HepG2 (cell line): ENCODE data around the gene SPATA25.

ENCODE experiments used
- EZH2 ChIP-seq: conservative IDR thresholded peaks from 2 replicates; pipeline ENCODE4 v1.6.1; 2012; ENCODE audit warnings: mild to moderate bottlenecking, low read depth, low read length, moderate library complexity
- FOXK2 ChIP-seq: fragments of 450-650 bp; IDR thresholded peaks from 2 replicates; pipeline ENCODE4 v1.6.1; 2016
- NR2F6 ChIP-seq, 2 experiments: IDR thresholded peaks; 2 replicates each; pipeline ENCODE4 v1.6.1; 2016; ENCODE audit warnings: antibody characterized with exemption in 1 of 2, mild to moderate bottlenecking in 1 of 2
- TAF1 ChIP-seq: sonication (generic); formaldehyde crosslinking; IDR thresholded peaks from 2 replicates; pipeline ENCODE4 v1.4.0; 2020; ENCODE audit warnings: missing genetic modification reagents
- ZNF354B ChIP-seq: sonication (generic); formaldehyde crosslinking; IDR thresholded peaks from 2 replicates; pipeline ENCODE4 v1.8.0; 2022; ENCODE audit warnings: mild to moderate bottlenecking, missing genetic modification reagents
- ZNF546 ChIP-seq: sonication (generic); formaldehyde crosslinking; conservative IDR thresholded peaks from 2 replicates; pipeline ENCODE4 v1.8.1; 2023; ENCODE audit warnings: mild to moderate bottlenecking, missing genetic modification reagents
- ZSCAN30 ChIP-seq: sonication (generic); formaldehyde crosslinking; IDR thresholded peaks from 2 replicates; pipeline ENCODE4 v1.5.0; 2020; ENCODE audit warnings: mild to moderate bottlenecking, missing genetic modification reagents
- TF ChIP-seq, protein P1 (sequence below): sonication (generic); formaldehyde crosslinking; IDR thresholded peaks from 2 replicates; pipeline ENCODE4 v1.5.0; 2020; ENCODE audit warnings: mild to moderate bottlenecking, missing genetic modification reagents, moderate library complexity
- TF ChIP-seq, protein P2 (sequence below): IDR thresholded peaks from 2 replicates; pipeline ENCODE4 v1.6.1; 2012; ENCODE audit warnings: low read depth, low read length, improper control_type of control experiment
- TF ChIP-seq, protein P3 (sequence below): sonication (generic); formaldehyde crosslinking; IDR thresholded peaks from 2 replicates; pipeline ENCODE4 v1.4.0; 2020; ENCODE audit warnings: missing genetic modification reagents, mild to moderate bottlenecking, borderline replicate concordance
- TF ChIP-seq, protein P4 (sequence below): IDR thresholded peaks from 2 replicates; pipeline ENCODE4 v1.6.1; 2016; ENCODE audit warnings: low read depth, borderline replicate concordance

DNA sequence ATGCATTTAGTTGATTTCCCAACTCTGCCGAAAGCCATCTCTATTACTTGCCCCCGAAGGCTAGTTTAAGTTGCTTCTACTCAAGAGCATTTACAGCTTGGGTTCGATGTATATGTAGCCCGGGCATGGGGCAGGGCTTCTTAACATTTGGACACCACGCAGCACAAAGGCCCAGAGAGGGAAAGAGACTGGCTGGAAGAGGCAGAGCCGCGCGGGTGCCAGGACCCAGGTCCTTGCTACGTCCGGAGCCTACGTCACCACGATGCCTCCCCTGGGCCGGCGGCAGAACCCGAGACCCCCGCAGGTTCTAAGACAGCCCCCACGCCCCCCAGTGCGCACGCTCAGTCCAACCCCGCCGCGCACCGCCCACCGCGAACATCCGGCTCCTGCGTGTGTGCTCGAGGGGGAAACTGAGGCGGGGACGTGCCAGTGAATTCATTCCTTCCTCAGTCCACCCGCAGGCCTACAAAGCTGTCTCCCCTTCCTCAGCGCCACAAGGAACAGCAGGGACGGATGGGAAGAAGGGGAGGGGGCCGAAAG is 46.7 kb upstream of the SPATA25 start:
- TF ChIP-seq NR2F6 (IDR thresholded peaks at IDR 0.05) = no peak; the same call in 1 of the 2 replicates
- no peak for TF ChIP-seq NR2F6 (CRISPR knock-in tag; IDR thresholded peaks at IDR 0.05)
- no peak for TF ChIP-seq TAF1 (CRISPR knock-in tag)
- TF ChIP-seq, protein P1, sequence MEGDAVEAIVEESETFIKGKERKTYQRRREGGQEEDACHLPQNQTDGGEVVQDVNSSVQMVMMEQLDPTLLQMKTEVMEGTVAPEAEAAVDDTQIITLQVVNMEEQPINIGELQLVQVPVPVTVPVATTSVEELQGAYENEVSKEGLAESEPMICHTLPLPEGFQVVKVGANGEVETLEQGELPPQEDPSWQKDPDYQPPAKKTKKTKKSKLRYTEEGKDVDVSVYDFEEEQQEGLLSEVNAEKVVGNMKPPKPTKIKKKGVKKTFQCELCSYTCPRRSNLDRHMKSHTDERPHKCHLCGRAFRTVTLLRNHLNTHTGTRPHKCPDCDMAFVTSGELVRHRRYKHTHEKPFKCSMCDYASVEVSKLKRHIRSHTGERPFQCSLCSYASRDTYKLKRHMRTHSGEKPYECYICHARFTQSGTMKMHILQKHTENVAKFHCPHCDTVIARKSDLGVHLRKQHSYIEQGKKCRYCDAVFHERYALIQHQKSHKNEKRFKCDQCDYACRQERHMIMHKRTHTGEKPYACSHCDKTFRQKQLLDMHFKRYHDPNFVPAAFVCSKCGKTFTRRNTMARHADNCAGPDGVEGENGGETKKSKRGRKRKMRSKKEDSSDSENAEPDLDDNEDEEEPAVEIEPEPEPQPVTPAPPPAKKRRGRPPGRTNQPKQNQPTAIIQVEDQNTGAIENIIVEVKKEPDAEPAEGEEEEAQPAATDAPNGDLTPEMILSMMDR (CRISPR knock-in tag) = 0 out of 2 replicates have a peak, but pooled peaks have one; percentile 18
- no peak for TF ChIP-seq FOXK2
- no peak for TF ChIP-seq ZNF546 (CRISPR knock-in tag)
- peak; percentile 88; the same call in 1 of the 2 replicates for TF ChIP-seq ZNF354B
- TF ChIP-seq, protein P2, sequence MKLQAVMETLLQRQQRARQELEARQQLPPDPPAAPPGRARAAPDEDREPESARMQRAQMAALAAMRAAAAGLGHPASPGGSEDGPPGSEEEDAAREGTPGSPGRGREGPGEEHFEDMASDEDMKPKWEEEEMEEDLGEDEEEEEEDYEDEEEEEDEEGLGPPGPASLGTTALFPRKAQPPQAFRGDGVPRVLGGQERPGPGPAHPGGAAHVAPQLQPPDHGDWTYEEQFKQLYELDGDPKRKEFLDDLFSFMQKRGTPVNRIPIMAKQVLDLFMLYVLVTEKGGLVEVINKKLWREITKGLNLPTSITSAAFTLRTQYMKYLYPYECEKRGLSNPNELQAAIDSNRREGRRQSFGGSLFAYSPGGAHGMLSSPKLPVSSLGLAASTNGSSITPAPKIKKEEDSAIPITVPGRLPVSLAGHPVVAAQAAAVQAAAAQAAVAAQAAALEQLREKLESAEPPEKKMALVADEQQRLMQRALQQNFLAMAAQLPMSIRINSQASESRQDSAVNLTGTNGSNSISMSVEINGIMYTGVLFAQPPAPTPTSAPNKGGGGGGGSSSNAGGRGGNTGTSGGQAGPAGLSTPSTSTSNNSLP = no peak
- TF ChIP-seq, protein P3, sequence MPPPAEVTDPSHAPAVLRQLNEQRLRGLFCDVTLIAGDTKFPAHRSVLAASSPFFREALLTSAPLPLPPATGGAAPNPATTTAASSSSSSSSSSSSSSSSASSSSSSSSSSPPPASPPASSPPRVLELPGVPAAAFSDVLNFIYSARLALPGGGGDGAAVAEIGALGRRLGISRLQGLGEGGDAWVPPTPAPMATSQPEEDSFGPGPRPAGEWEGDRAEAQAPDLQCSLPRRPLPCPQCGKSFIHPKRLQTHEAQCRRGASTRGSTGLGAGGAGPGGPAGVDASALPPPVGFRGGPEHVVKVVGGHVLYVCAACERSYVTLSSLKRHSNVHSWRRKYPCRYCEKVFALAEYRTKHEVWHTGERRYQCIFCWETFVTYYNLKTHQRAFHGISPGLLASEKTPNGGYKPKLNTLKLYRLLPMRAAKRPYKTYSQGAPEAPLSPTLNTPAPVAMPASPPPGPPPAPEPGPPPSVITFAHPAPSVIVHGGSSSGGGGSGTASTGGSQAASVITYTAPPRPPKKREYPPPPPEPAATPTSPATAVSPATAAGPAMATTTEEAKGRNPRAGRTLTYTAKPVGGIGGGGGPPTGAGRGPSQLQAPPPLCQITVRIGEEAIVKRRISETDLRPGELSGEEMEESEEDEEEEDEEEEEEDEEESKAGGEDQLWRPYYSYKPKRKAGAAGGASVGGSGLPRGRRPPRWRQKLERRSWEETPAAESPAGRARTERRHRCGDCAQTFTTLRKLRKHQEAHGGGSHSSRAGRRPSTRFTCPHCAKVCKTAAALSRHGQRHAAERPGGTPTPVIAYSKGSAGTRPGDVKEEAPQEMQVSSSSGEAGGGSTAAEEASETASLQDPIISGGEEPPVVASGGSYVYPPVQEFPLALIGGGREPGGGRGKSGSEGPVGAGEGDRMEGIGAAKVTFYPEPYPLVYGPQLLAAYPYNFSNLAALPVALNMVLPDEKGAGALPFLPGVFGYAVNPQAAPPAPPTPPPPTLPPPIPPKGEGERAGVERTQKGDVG (CRISPR knock-in tag) = no peak; the same call in 1 of the 2 replicates
- TF ChIP-seq, protein P4, sequence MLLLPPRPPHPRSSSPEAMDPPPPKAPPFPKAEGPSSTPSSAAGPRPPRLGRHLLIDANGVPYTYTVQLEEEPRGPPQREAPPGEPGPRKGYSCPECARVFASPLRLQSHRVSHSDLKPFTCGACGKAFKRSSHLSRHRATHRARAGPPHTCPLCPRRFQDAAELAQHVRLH (CRISPR knock-in tag) = no peak; the same call in 1 of the 2 replicates
- no peak for TF ChIP-seq EZH2
- no peak; the same call in 1 of the 2 replicates for TF ChIP-seq ZSCAN30 (CRISPR knock-in tag)
